Natural killer cell (primary cell): ENCODE measurements around the gene SLC25A28. TPM values are rescaled to one million over a fixed set of nuclear protein-coding genes. Genes with fewer than 3 reads are reported as not detected.

Source experiments
- ATAC-seq, 3 donors: fragments of 150-1000 bp in 2 of 3; fragments of 200-7000 bp in 1 of 3; cut with Tn5 transposase; 1 replicate in 1 of 3; 2 replicates in 2 of 3; pipeline ENCODE4 v1.10.0; 2021; ENCODE audit warnings: mild to moderate bottlenecking in 2 of 3, moderate library complexity in 2 of 3
- DNase-seq, 2 donors: peaks; one replicate each; pipeline versions ENCODE4 v3.0.0 to v3.0.0-alpha.2; 2013 to 2021; ENCODE audit warnings: mixed read lengths in 1 of 2
- H3K27ac ChIP-seq: one replicate; pipeline ENCODE4 v1.5.1; 2013; ENCODE audit warnings: mild to moderate bottlenecking, low read length
- H3K27me3 ChIP-seq: one replicate; pipeline ENCODE4 v1.6.1; 2013; ENCODE audit warnings: low read length; ENCODE audit not compliant: control insufficient read depth, insufficient read depth
- H3K36me3 ChIP-seq: one replicate; pipeline ENCODE4 v1.6.1; 2013; ENCODE audit warnings: low read length; ENCODE audit not compliant: control insufficient read depth, insufficient read depth
- H3K4me1 ChIP-seq: one replicate; pipeline ENCODE4 v1.6.1; 2013; ENCODE audit warnings: low read length; ENCODE audit not compliant: control insufficient read depth, insufficient read depth
- H3K4me3 ChIP-seq: one replicate; pipeline ENCODE4 v1.5.1; 2013; ENCODE audit warnings: low read length
- H3K9me3 ChIP-seq: one replicate; pipeline ENCODE4 v1.6.1; 2013; ENCODE audit warnings: low read length; ENCODE audit not compliant: control insufficient read depth, insufficient read depth
- H3K27ac Mint-ChIP-seq, 2 donors: one replicate each; pipeline ENCODE4 v1.8.0; 2022; ENCODE audit warnings: mild to moderate bottlenecking in 2 of 2, mixed read lengths in 2 of 2, moderate library complexity in 1 of 2
- H3K27me3 Mint-ChIP-seq, 2 donors: one replicate each; pipeline ENCODE4 v1.8.0; 2022; ENCODE audit warnings: low read depth in 2 of 2, mixed read lengths in 2 of 2
- H3K36me3 Mint-ChIP-seq: one replicate; pipeline ENCODE4 v1.8.0; 2022; ENCODE audit warnings: mixed read lengths
- H3K4me1 Mint-ChIP-seq, 2 donors: one replicate each; pipeline ENCODE4 v1.8.0; 2022; ENCODE audit warnings: mixed read lengths in 2 of 2
- H3K4me3 Mint-ChIP-seq: one replicate; pipeline ENCODE4 v1.8.0; 2022; ENCODE audit warnings: mild to moderate bottlenecking, moderate library complexity, mixed read lengths
- H3K9me3 Mint-ChIP-seq, 2 donors: one replicate each; pipeline ENCODE4 v1.8.0; 2022; ENCODE audit warnings: mixed read lengths in 2 of 2
- WGBS: methylation state at CpG from one replicate; pipeline ENCODE4 v1.1.7; 2013; ENCODE audit warnings: missing lambda C conversion rate; ENCODE audit not compliant: insufficient coverage; 5-methylcytosine and 5-hydroxymethylcytosine counted together
- intact Hi-C: fragments of 100-400 bp; cut with micrococcal nuclease; formaldehyde crosslinking; loops from one replicate; pipeline ENCODE4 v1.14.2; 2022
- total RNA-seq, 4 donors: library from RNA; stranded (reverse); fragments of 120-200 nt in 1 of 4; gene quantifications; one replicate each; pipeline versions ENCODE4 v1.2.3 to v1.2.4, GENCODE V29; 2013 to 2022
- TF ChIP-seq, protein P1 (sequence below): fragments of 200-600 bp; IDR thresholded peaks from one replicate; pipeline ENCODE4 v1.8.0; 2022; ENCODE audit warnings: antibody characterized with exemption

The SLC25A28 gene
- total RNA-seq, 3 donors from 2014 or later (not counting 1 experiment from before 2014, with no cell fraction given), result 73.0 to 83.6 (median 75.3) TPM

DNA sequence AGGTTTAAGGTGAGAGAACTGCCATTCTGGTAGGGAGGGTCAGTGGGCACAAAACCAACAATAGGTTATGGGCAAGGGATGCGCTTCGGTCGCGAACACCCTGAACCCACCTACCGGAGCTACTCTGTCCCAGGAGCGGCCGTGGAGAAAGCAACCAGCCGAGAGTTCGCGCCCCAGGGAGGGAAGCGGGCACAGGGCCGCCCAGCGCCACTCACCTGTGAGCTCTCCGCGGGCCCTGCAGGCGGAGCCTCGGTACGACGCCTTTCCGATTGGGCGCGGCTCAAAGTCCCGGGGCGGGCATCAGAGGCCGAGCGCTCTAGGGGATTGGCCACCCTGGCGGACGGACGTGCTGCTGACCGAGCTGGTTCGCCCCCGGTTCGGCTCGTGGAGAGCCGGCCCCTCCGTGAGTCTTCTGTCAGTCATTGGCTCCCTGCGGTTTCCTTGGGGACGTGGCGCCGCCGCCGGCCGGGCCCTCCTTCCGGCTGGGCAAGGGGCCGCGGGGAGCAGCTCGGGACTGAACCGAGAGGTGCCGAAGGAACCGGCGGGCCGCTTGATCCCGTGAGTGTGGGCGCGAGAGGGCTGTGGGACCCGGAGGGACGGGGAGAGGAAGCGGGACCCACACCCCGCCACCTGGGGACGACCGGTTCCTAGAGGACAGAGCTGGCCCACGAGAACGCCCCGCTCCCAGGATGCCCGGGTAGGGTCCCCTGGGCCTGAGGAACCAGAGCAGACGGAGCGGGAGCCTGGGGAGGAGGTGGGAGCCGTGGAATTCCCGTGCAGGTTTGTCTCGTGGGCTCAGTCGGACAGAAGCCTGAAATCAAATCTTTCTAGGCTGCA, 39.0 kb upstream of the SLC25A28 start, which contains the start of gene ENTPD7:
Gene ENTPD7 (plus strand): TSS at position 479 of the 837 bp plus-strand sequence. CDS start 448 bp downstream, outside the sequence.
- H3K36me3 Mint-ChIP-seq, result no peaks in the 10 kb centered on the region
- WGBS, result under 1% methylated on average over 71 of the region's 71 CpGs
- TF ChIP-seq, protein P1, sequence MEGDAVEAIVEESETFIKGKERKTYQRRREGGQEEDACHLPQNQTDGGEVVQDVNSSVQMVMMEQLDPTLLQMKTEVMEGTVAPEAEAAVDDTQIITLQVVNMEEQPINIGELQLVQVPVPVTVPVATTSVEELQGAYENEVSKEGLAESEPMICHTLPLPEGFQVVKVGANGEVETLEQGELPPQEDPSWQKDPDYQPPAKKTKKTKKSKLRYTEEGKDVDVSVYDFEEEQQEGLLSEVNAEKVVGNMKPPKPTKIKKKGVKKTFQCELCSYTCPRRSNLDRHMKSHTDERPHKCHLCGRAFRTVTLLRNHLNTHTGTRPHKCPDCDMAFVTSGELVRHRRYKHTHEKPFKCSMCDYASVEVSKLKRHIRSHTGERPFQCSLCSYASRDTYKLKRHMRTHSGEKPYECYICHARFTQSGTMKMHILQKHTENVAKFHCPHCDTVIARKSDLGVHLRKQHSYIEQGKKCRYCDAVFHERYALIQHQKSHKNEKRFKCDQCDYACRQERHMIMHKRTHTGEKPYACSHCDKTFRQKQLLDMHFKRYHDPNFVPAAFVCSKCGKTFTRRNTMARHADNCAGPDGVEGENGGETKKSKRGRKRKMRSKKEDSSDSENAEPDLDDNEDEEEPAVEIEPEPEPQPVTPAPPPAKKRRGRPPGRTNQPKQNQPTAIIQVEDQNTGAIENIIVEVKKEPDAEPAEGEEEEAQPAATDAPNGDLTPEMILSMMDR, result no peak
- DNase-seq (peak; percentile 83 to 91), ATAC-seq (peak; percentile 97 to 99 (median 98))
- H3K4me3 Mint-ChIP-seq, result peak within 1 kb of the TSS; percentile 96
- no peaks in the 10 kb centered on the region for H3K9me3 Mint-ChIP-seq
- H3K4me3 ChIP-seq, result peak within 1 kb of the TSS; percentile 68
- H3K27me3 Mint-ChIP-seq, result peaks cover 11 to 12% of the 10 kb centered on the region in 2 donors
- peak within 1 kb of the TSS; percentile 27 for H3K27ac ChIP-seq
- no peaks in the 10 kb centered on the region for H3K27me3 ChIP-seq
- peaks cover 14% of the 10 kb centered on the region for H3K4me1 ChIP-seq
- intact Hi-C loops, result loop anchor here (1.0 to 2.0 kb wide), 2 partner anchors 39 to 74 kb away; partner anchors contain the start of genes COX15, CUTC and SLC25A28
- no peaks in the 10 kb centered on the region for H3K36me3 ChIP-seq
- H3K9me3 ChIP-seq, result no peaks in the 10 kb centered on the region
- H3K4me1 Mint-ChIP-seq, result peaks cover 22 to 24% of the 10 kb centered on the region in 2 donors
- peak within 1 kb of the TSS; percentile 79 to 85 for H3K27ac Mint-ChIP-seq

DNA sequence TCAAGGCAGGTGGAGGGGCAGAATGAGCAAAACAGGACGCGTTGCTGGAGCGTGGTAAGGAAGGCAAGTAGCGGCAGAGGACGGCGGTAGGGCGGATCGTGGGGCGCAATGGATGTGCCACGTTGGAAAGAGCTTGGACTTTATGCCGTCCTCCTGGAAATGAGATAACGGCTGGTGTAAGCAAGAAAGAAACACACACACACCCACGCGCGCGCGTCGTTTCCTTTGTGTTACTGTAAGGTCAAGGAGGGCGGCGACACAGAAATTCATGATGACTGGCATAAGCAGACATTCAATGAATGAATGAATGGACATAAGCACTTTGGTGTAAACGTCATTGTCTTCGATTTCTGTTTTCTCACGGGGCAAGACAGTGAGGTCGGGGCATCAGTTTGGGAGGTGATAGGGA, 38.4 kb upstream of the SLC25A28 start:
- H3K27me3 ChIP-seq, result no peaks in the 10 kb centered on the region
- no peaks in the 10 kb centered on the region for H3K9me3 ChIP-seq
- intact Hi-C loops, result loop anchor here (1.0 to 2.0 kb wide), 2 partner anchors 38 to 74 kb away; partner anchors contain the start of genes COX15, CUTC and SLC25A28
- 26% methylated on average over 24 of the region's 24 CpGs for WGBS
- DNase-seq (peak in 1 of 2 donors; percentile 45), ATAC-seq (peak; percentile 5 to 22 (median 6))
- H3K4me3 Mint-ChIP-seq, result peak overlapping the region; percentile 96
- peaks cover 22 to 24% of the 10 kb centered on the region in 2 donors for H3K4me1 Mint-ChIP-seq
- H3K4me3 ChIP-seq, result peak overlapping the region; percentile 68
- no peaks in the 10 kb centered on the region for H3K36me3 Mint-ChIP-seq
- no peak overlapping the region for H3K27ac ChIP-seq
- H3K27me3 Mint-ChIP-seq, result peaks cover 11 to 12% of the 10 kb centered on the region in 2 donors
- peak overlapping the region; percentile 79 to 85 for H3K27ac Mint-ChIP-seq
- TF ChIP-seq, protein P1, result no peak
- no peaks in the 10 kb centered on the region for H3K36me3 ChIP-seq
- H3K4me1 ChIP-seq, result peaks cover 14% of the 10 kb centered on the region
- H3K9me3 Mint-ChIP-seq, result no peaks in the 10 kb centered on the region

DNA sequence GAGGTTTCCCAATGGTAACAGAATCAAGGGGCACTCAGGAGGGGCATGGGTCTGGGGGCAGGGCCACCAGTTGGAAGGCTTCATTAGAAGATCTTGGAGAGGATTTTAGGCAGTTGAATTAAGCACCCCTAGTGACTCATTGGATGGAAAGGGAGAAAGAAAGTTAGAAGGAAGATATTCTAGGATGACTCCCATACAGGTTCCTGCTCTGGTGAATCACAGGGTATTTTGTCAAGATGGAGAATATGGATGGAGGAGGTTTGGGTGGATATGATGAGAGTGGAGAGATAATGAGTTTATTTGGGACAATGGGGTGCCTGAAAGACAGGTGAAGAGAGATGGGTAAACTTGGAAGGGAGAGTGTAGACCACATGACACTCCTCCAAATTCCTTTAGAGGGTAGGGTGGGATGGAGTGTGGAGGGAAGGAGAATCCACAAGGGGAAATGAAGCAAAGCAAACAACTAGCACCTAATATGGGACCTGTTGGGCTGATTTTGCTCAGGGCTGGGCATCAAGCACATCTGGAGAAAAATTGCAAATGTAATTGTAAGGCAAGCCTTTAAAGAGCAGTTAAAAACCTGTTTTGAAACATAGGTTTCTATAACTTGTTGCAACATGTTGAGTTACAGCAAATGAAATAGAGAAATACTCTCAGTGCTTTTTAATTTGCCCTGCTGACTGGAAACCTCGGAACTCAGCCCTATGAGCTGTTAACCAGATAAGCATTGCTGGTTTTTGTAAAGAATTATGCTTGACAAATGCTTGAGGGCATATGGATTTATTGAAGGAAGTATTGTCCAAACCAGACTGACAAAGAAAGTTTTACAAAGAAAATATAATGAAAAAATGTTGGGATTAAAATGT, 36.2 kb upstream of the SLC25A28 start:
- WGBS, result 10% methylated on average over 1 of the region's 1 CpG
- Mint-ChIP-seq H3K27me3 (peaks cover 11 to 12% of the 10 kb centered on the region in 2 donors), H3K9me3 (no peaks in the 10 kb centered on the region), H3K4me3 (no peak overlapping the region), H3K36me3 (no peaks in the 10 kb centered on the region), H3K4me1 (peaks cover 19 to 22% of the 10 kb centered on the region in 2 donors), H3K27ac (no peak overlapping the region)
- DNase-seq (no peak), ATAC-seq (no peak)
- Histone ChIP-seq H3K27me3 (no peaks in the 10 kb centered on the region), H3K4me3 (no peak overlapping the region), H3K36me3 (no peaks in the 10 kb centered on the region), H3K4me1 (peaks cover 14% of the 10 kb centered on the region), H3K27ac (no peak overlapping the region), H3K9me3 (no peaks in the 10 kb centered on the region)
- intact Hi-C loops, result no loop called here
- TF ChIP-seq, protein P1, result no peak
